ENCODE measurements around the gene NCAM2. TPM values are rescaled to one million over a fixed set of nuclear protein-coding genes. Genes with fewer than 3 reads are reported as not detected.

The NCAM2 gene
- total RNA-seq, 2 donors from 2014 or later, result 5.5 to 7.0 TPM

DNA sequence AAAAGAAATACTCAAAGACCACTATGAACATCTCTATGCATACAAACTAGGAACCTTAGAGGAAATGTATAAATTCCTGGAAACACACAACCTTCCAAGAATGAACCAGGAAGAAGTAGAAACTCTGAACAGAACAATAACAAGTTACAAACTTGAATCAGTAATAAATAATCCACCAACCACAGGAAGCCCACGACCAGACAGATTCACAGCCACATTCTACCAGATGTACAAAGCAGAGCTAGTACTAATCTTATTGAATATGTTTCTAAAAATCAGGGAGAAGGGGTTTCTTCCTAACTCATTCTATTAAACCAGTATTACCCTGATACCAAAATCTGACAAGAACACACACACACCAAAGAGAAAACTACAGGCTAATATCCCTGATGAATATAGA lies 263.8 kb downstream of the NCAM2 start:
- intact Hi-C loops (cut with DNase I), result no loop called here
- DNase-seq (ENCODE audit: low spot score), result no peak

GRCh38 chr21:21268061-21268471 lies 269.9 kb downstream of the NCAM2 start:
- intact Hi-C loops (cut with DNase I), result no loop called here
- DNase-seq (ENCODE audit: low spot score), result no peak

GRCh38 chr21:21268885-21269284 lies 270.7 kb downstream of the NCAM2 start:
- no peak for DNase-seq (ENCODE audit: low spot score)
- intact Hi-C loops (cut with DNase I), result no loop called here

- no peak for DNase-seq (ENCODE audit: low spot score)
- intact Hi-C loops (cut with DNase I), result no loop called here
Observed at GRCh38 chr21:21279193-21279901, 281.1 kb downstream of the NCAM2 start.

- no peak for DNase-seq (ENCODE audit: low spot score)
- intact Hi-C loops (cut with DNase I), result no loop called here
Observed at GRCh38 chr21:21283810-21284209, 285.6 kb downstream of the NCAM2 start.

DNA sequence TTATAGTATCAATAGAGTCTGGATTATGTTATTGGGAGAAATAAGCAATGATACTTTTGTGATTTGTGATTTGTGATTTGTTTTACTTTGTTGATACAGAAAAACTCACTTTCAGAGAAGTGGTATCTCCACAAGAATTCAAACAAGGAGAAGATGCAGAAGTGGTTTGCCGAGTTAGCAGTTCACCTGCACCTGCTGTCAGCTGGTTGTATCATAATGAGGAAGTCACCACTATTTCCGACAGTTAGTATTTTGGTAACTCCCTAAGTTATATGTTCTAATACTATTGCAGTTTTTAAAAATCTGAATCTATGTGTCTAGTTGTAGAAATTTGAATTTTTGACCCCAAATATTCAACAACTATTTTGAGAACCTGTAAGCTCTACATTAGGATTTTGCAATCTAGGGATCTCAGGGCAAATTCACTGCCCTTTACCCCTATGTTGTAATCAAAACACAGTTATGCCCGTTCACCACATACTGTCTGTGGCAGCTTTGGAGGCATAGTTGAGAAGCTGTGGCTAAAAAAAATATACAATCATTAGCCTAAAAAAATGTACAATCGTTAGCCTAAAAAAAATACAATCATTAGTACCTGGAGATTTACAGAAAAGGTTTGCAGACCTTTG lies 288.1 kb downstream of the NCAM2 start:
- intact Hi-C loops (cut with DNase I), result no loop called here
- no peak for DNase-seq (ENCODE audit: low spot score)

GRCh38 chr21:21290751-21291150 lies 292.5 kb downstream of the NCAM2 start:
- DNase-seq (ENCODE audit: low spot score), result no peak
- intact Hi-C loops (cut with DNase I), result no loop called here

GRCh38 chr21:21291883-21292569 lies 293.8 kb downstream of the NCAM2 start:
- intact Hi-C loops (cut with DNase I), result no loop called here

GRCh38 chr21:21295303-21295702 lies 297.1 kb downstream of the NCAM2 start:
- intact Hi-C loops (cut with DNase I), result no loop called here
- no peak for DNase-seq (ENCODE audit: low spot score)

More at GRCh38 chr21:21291883-21292569, 293.8 kb downstream of the NCAM2 start:
- no peak for DNase-seq (ENCODE audit: low spot score)

- DNase-seq (ENCODE audit: low spot score), result no peak
- intact Hi-C loops (cut with DNase I), result no loop called here
Observed at GRCh38 chr21:21297211-21297610, 299.0 kb downstream of the NCAM2 start.

GRCh38 chr21:21301013-21301412 lies 302.8 kb downstream of the NCAM2 start:
- intact Hi-C loops (cut with DNase I), result no loop called here
- DNase-seq (ENCODE audit: low spot score), result no peak

DNA sequence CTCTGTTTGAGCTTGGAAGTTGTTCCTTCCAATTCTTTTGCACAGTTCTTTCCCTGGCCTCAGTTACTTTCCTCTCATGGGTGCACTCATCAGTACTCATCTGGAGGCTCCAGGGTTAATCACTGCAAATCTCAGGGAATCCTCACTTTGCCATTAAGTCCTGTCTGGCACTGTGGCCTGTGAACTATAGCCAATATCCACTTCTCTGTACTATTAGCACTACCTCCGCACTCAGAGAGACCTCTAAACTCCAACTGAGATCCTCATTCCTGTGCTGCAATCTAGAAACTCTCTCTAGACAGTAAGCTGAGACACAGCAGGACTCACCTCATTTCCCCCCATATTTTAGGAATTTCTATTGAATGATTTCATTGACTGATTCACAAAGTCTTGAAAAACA lies 311.3 kb downstream of the NCAM2 start:
- no peak for DNase-seq (ENCODE audit: low spot score)
- intact Hi-C loops (cut with DNase I), result no loop called here

GRCh38 chr21:21324297-21324696 lies 326.1 kb downstream of the NCAM2 start:
- intact Hi-C loops (cut with DNase I), result loop anchor here in 1 of 2 donors (5.0 kb wide), 2 partner anchors 513 to 1208 kb away; no protein-coding TSS in a partner anchor
- no peak for DNase-seq (ENCODE audit: low spot score)

DNA sequence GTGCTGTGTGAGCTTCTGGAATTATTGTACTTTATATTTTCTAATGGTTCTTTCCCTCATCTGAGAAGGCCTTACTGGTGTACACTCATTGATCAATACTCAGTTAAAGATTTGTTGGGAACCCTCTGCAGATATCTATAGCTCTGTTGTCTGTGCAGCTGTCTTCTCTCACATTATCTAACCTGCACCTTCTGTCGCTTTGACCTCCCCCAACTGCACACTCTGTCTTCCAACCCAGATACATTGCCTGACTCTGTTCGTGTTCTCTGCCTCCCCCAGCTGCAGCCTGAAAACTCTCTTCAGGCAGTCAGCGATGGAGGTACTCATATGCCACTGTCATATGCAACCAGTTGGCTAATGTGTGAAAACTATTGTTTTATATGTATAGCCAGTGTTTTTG lies 334.3 kb downstream of the NCAM2 start:
- DNase-seq (ENCODE audit: low spot score), result no peak
- intact Hi-C loops (cut with DNase I), result no loop called here

- no peak for DNase-seq (ENCODE audit: low spot score)
- intact Hi-C loops (cut with DNase I), result no loop called here
Observed at GRCh38 chr21:21341041-21341440, 342.8 kb downstream of the NCAM2 start.

- intact Hi-C loops (cut with DNase I), result no loop called here
- no peak for DNase-seq (ENCODE audit: low spot score)
Observed at GRCh38 chr21:21345296-21345695, 347.1 kb downstream of the NCAM2 start.

- no peak for DNase-seq (ENCODE audit: low spot score)
- intact Hi-C loops (cut with DNase I), result no loop called here
Observed at GRCh38 chr21:21345872-21346271, 347.7 kb downstream of the NCAM2 start.

- DNase-seq (ENCODE audit: low spot score), result no peak
- intact Hi-C loops (cut with DNase I), result no loop called here
Observed at GRCh38 chr21:21366277-21366676, 368.1 kb downstream of the NCAM2 start.

- DNase-seq (ENCODE audit: low spot score), result no peak
Observed at GRCh38 chr21:21367583-21367982, 369.4 kb downstream of the NCAM2 start.

GRCh38 chr21:21373969-21374368 lies 375.8 kb downstream of the NCAM2 start:
- intact Hi-C loops (cut with DNase I), result no loop called here
- no peak for DNase-seq (ENCODE audit: low spot score)

More at GRCh38 chr21:21367583-21367982, 369.4 kb downstream of the NCAM2 start:
- intact Hi-C loops (cut with DNase I), result no loop called here
